OCI-LY1 (cell line): ENCODE results near the gene ZNF106.

Experiments used
- H2AFZ ChIP-seq: fragments of 200-600 bp; sonication (generic), shearing (Covaris generic); 2 replicates; pipeline ENCODE4 v1.6.0; 2014; ENCODE audit warnings: antibody characterized with exemption, mild to moderate bottlenecking, low read length
- H3F3A ChIP-seq: fragments of 200-600 bp; sonication (generic), shearing (Covaris generic); 2 replicates; pipeline ENCODE4 v1.6.0; 2014; ENCODE audit warnings: mild to moderate bottlenecking, antibody characterized with exemption, low read length, moderate library complexity; ENCODE audit not compliant: insufficient read depth
- H3K27ac ChIP-seq: fragments of 200-600 bp; sonication (generic); 2 replicates; pipeline ENCODE4 v1.5.1; 2014; ENCODE audit warnings: low read length, mixed run types, mild to moderate bottlenecking, low read depth; ENCODE audit not compliant: poor library complexity, severe bottlenecking
- H3K27me3 ChIP-seq: fragments of 200-600 bp; sonication (generic); 2 replicates; pipeline ENCODE4 v1.6.0; 2014; ENCODE audit warnings: antibody characterized with exemption, mild to moderate bottlenecking, low read length, moderate library complexity; ENCODE audit not compliant: insufficient read depth
- H3K36me3 ChIP-seq: fragments of 200-600 bp; sonication (generic); 2 replicates; pipeline ENCODE4 v1.6.1; 2014; ENCODE audit warnings: mild to moderate bottlenecking, antibody characterized with exemption, low read length, moderate library complexity, mixed read lengths; ENCODE audit not compliant: insufficient read depth
- H3K4me1 ChIP-seq: fragments of 200-600 bp; sonication (generic); 2 replicates; pipeline ENCODE4 v1.5.1; 2014; ENCODE audit warnings: mild to moderate bottlenecking, low read length, moderate library complexity; ENCODE audit not compliant: insufficient read depth, severe bottlenecking
- H3K4me2 ChIP-seq: fragments of 200-600 bp; sonication (generic), shearing (Covaris generic); 2 replicates; pipeline ENCODE4 v1.6.1; 2014; ENCODE audit warnings: low read length
- H3K4me3 ChIP-seq: fragments of 200-600 bp; sonication (generic); 2 replicates; pipeline ENCODE4 v1.5.1; 2014; ENCODE audit warnings: low read length, low read depth, mild to moderate bottlenecking, mixed read lengths; ENCODE audit not compliant: poor library complexity, severe bottlenecking
- H3K79me2 ChIP-seq: fragments of 200-600 bp; shearing (Covaris generic); 2 replicates; pipeline ENCODE4 v1.6.1; 2016; ENCODE audit warnings: mixed run types, low read length, mixed read lengths; ENCODE audit not compliant: insufficient read depth
- H3K9ac ChIP-seq: fragments of 200-600 bp; sonication (generic), shearing (Covaris generic); 2 replicates; pipeline ENCODE4 v1.6.1; 2014; ENCODE audit warnings: mild to moderate bottlenecking, low read length, mixed read lengths
- H3K9me2 ChIP-seq: fragments of 200-600 bp; sonication (generic), shearing (Covaris generic); 2 replicates; pipeline ENCODE4 v1.6.1; 2014; ENCODE audit warnings: low read depth, mild to moderate bottlenecking, low read length, mixed read lengths
- H3K9me3 ChIP-seq: fragments of 200-600 bp; shearing (Covaris generic); 2 replicates; pipeline ENCODE4 v1.6.1; 2014; ENCODE audit warnings: low read length, mixed read lengths
- H4K20me1 ChIP-seq: fragments of 200-600 bp; sonication (generic), shearing (Covaris generic); 2 replicates; pipeline ENCODE4 v1.6.0; 2016; ENCODE audit warnings: mild to moderate bottlenecking, low read length; ENCODE audit not compliant: insufficient read depth
- CTCF ChIP-seq: fragments of 200-600 bp; sonication (generic), shearing (Covaris generic); IDR thresholded peaks from 2 replicates; pipeline ENCODE4 v1.5.1; 2017; ENCODE audit warnings: mild to moderate bottlenecking, antibody characterized with exemption, low read length, moderate library complexity, mixed read lengths
- EZH2 ChIP-seq: fragments of 200-600 bp; sonication (generic), shearing (Covaris generic); IDR thresholded peaks from 2 replicates; pipeline ENCODE4 v1.8.0; 2017; ENCODE audit warnings: borderline replicate concordance, mixed run types, mild to moderate bottlenecking, antibody characterized with exemption, low read length, moderate library complexity, mixed read lengths

The ZNF106 gene

GRCh38 chr15:42364529-42364928, 126.4 kb downstream of the ZNF106 start:
- no peak overlapping the region for H3K4me2 ChIP-seq
- no peaks in the 10 kb centered on the region for H3K9me3 ChIP-seq
- no peak overlapping the region for H2AFZ ChIP-seq
- no peaks in the 10 kb centered on the region for H3K79me2 ChIP-seq
- no peak overlapping the region for H3K27ac ChIP-seq
- H3K36me3 ChIP-seq = no peaks in the 10 kb centered on the region
- H3K27me3 ChIP-seq = no peaks in the 10 kb centered on the region; the same call in 1 of the 2 replicates
- H3K9me2 ChIP-seq = no peaks in the 10 kb centered on the region
- H3K9ac ChIP-seq = no peak overlapping the region
- no peaks in the 10 kb centered on the region for H3K4me1 ChIP-seq
- H3F3A ChIP-seq = no peaks in the 10 kb centered on the region
- no peak for TF ChIP-seq EZH2
- TF ChIP-seq CTCF = no peak
- H3K4me3 ChIP-seq = no peak overlapping the region
- no peaks in the 10 kb centered on the region for H4K20me1 ChIP-seq

GRCh38 chr15:42363942-42364341, 127.0 kb downstream of the ZNF106 start:
- Histone ChIP-seq H3K9ac (no peak overlapping the region), H3F3A (no peaks in the 10 kb centered on the region), H4K20me1 (no peaks in the 10 kb centered on the region), H3K4me1 (no peaks in the 10 kb centered on the region), H2AFZ (no peak overlapping the region), H3K27me3 (no peaks in the 10 kb centered on the region; the same call in 1 of the 2 replicates), H3K36me3 (no peaks in the 10 kb centered on the region), H3K4me2 (no peak overlapping the region), H3K27ac (no peak overlapping the region), H3K79me2 (no peaks in the 10 kb centered on the region), H3K9me2 (no peaks in the 10 kb centered on the region), H3K4me3 (no peak overlapping the region), H3K9me3 (no peaks in the 10 kb centered on the region)
- TF ChIP-seq EZH2 = no peak
- TF ChIP-seq CTCF = no peak

GRCh38 chr15:42363487-42363886, 127.5 kb downstream of the ZNF106 start:
- H3K9me3 ChIP-seq = no peaks in the 10 kb centered on the region
- no peaks in the 10 kb centered on the region for H3K4me1 ChIP-seq
- H3K79me2 ChIP-seq = no peaks in the 10 kb centered on the region
- no peaks in the 10 kb centered on the region for H3K9me2 ChIP-seq
- H3K9ac ChIP-seq = no peak overlapping the region
- H3K36me3 ChIP-seq = no peaks in the 10 kb centered on the region
- TF ChIP-seq EZH2 (no peak), CTCF (no peak)
- no peak overlapping the region for H3K4me3 ChIP-seq
- no peaks in the 10 kb centered on the region for H4K20me1 ChIP-seq
- H3F3A ChIP-seq = no peaks in the 10 kb centered on the region
- no peak overlapping the region for H3K4me2 ChIP-seq
- no peak overlapping the region for H2AFZ ChIP-seq
- no peaks in the 10 kb centered on the region; the same call in 1 of the 2 replicates for H3K27me3 ChIP-seq
- no peak overlapping the region for H3K27ac ChIP-seq
